ENCODE data around the gene HIVEP3.

The HIVEP3 gene

DNA sequence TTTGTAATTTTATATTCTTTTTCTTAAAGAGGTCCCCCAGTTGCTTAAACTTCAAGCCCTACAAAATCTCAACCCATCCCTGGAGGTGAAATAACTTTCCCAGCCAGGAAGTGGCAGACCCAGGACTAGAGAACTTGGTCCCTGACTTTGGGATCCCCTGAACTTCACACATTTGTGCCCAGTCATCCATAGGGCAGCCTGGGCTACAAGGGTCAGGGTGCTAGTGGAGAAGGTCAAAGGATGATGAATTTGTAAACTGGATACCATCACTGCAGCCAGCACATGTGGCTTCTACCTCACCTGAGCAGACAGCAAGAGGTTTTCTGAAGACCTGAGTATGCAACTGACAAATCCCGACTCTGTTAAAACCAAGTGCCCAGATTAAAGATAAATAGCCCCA is 31.4 kb downstream of the HIVEP3 start:
- Histone ChIP-seq H3K36me3 (ENCODE audit: insufficient read depth, low read length) (no peaks in the 10 kb centered on the region), H3K27me3 (ENCODE audit: insufficient read depth, low read length) (no peaks in the 10 kb centered on the region), H3K9me2 (ENCODE audit: low read depth, low read length) (no peaks in the 10 kb centered on the region), H3K27ac (ENCODE audit: low read depth, low read length, poor library complexity, severe bottlenecking) (no peak overlapping the region), H3F3A (ENCODE audit: insufficient read depth, low read length) (no peaks in the 10 kb centered on the region), H3K79me2 (ENCODE audit: insufficient read depth, low read length) (no peaks in the 10 kb centered on the region), H4K20me1 (ENCODE audit: insufficient read depth, low read length) (no peaks in the 10 kb centered on the region), H3K9ac (ENCODE audit: low read length) (no peak overlapping the region), H3K9me3 (ENCODE audit: low read length) (no peaks in the 10 kb centered on the region), H3K4me3 (ENCODE audit: low read depth, low read length, poor library complexity, severe bottlenecking) (no peak overlapping the region), H3K4me2 (ENCODE audit: low read length) (no peak overlapping the region), H2AFZ (ENCODE audit: low read length) (no peak overlapping the region), H3K4me1 (ENCODE audit: insufficient read depth, low read length, severe bottlenecking) (no peaks in the 10 kb centered on the region)
- TF ChIP-seq, protein P1, sequence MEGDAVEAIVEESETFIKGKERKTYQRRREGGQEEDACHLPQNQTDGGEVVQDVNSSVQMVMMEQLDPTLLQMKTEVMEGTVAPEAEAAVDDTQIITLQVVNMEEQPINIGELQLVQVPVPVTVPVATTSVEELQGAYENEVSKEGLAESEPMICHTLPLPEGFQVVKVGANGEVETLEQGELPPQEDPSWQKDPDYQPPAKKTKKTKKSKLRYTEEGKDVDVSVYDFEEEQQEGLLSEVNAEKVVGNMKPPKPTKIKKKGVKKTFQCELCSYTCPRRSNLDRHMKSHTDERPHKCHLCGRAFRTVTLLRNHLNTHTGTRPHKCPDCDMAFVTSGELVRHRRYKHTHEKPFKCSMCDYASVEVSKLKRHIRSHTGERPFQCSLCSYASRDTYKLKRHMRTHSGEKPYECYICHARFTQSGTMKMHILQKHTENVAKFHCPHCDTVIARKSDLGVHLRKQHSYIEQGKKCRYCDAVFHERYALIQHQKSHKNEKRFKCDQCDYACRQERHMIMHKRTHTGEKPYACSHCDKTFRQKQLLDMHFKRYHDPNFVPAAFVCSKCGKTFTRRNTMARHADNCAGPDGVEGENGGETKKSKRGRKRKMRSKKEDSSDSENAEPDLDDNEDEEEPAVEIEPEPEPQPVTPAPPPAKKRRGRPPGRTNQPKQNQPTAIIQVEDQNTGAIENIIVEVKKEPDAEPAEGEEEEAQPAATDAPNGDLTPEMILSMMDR (IDR thresholded peaks at IDR 0.05; ENCODE audit: low read length), result no peak
- TF ChIP-seq EZH2 (IDR thresholded peaks at IDR 0.05; ENCODE audit: borderline replicate concordance, low read length), result no peak

DNA sequence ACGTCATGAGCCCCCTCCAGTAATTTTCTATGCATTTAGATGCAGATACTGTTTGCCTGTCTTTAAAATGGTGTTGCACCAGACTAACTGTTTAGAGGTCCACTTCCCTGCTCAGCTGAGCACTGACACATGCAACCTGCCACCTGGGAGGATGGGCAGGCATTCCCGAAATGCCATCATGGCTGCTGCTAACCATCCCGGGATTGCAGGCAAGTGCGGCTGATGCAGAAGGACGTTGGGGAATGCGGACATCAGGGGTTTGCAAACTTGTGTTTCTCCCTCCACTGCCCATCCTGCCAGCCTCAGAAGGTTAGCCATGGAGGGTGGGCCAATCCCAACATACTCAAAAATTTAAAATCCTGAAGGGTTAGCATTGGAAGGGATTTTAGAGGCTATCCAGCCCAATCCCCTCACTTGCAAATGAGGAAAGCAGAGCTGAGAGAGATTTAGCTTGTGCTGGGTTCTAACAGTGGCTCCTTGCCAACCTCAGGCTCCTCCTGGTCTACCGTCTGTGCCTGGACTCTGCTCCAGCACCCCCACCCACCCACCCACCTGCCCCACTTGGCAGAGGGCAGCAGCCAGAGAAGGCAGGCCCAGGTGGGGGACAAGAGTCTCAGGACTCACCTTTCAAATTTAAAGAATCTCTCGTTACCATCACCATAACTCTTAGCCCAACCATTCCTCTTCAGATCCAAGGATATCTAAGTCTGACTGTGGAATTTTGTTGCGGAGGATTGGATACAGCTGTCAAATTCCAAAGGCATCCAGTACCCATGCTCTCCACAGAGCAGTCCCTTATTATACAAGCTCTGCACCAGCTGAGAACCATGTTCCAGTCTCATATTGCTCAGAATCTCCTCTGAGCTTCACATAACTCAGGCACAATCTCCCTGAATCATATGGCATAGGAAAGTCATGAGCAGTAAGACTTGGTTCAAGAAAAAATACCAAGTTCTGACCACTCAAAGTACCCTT is 34.2 kb downstream of the HIVEP3 start:
- Histone ChIP-seq H3K9me2 (ENCODE audit: low read depth, low read length) (no peaks in the 10 kb centered on the region), H3F3A (ENCODE audit: insufficient read depth, low read length) (no peaks in the 10 kb centered on the region), H3K4me2 (ENCODE audit: low read length) (no peak overlapping the region), H3K4me3 (ENCODE audit: low read depth, low read length, poor library complexity, severe bottlenecking) (no peak overlapping the region), H3K4me1 (ENCODE audit: insufficient read depth, low read length, severe bottlenecking) (no peaks in the 10 kb centered on the region), H3K36me3 (ENCODE audit: insufficient read depth, low read length) (no peaks in the 10 kb centered on the region), H3K27me3 (ENCODE audit: insufficient read depth, low read length) (no peaks in the 10 kb centered on the region), H3K27ac (ENCODE audit: low read depth, low read length, poor library complexity, severe bottlenecking) (no peak overlapping the region), H3K79me2 (ENCODE audit: insufficient read depth, low read length) (no peaks in the 10 kb centered on the region), H3K9ac (ENCODE audit: low read length) (no peak overlapping the region), H3K9me3 (ENCODE audit: low read length) (no peaks in the 10 kb centered on the region), H2AFZ (ENCODE audit: low read length) (no peak overlapping the region), H4K20me1 (ENCODE audit: insufficient read depth, low read length) (no peaks in the 10 kb centered on the region)
- TF ChIP-seq, protein P1 (IDR thresholded peaks at IDR 0.05; ENCODE audit: low read length), result no peak
- TF ChIP-seq EZH2 (IDR thresholded peaks at IDR 0.05; ENCODE audit: borderline replicate concordance, low read length), result no peak

DNA sequence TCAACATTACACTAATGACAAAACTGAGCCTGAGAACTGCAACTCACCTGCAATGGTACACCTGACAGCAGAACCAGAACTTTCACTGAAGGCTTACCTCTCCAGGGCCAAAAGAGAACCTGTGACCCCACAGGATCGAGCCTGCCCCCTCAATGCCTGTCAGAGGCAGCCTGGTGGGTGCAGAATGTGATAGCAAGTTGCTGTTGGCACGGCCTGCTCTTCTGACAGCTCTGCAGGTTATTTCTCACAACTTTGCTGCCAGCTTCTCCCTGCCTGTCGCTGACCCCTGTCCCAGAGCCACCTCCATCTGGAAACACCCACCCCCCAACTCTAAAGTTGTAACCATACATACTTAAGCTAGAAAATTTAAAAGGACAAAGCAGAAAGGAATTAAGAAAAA is 35.2 kb downstream of the HIVEP3 start:
- H3K4me2 ChIP-seq (ENCODE audit: low read length), result no peak overlapping the region
- H3K9me2 ChIP-seq (ENCODE audit: low read depth, low read length), result no peaks in the 10 kb centered on the region
- H2AFZ ChIP-seq (ENCODE audit: low read length), result no peak overlapping the region
- no peaks in the 10 kb centered on the region for H3K9me3 ChIP-seq (ENCODE audit: low read length)
- H3F3A ChIP-seq (ENCODE audit: insufficient read depth, low read length), result no peaks in the 10 kb centered on the region
- H4K20me1 ChIP-seq (ENCODE audit: insufficient read depth, low read length), result no peaks in the 10 kb centered on the region
- H3K36me3 ChIP-seq (ENCODE audit: insufficient read depth, low read length), result no peaks in the 10 kb centered on the region
- no peak overlapping the region for H3K4me3 ChIP-seq (ENCODE audit: low read depth, low read length, poor library complexity, severe bottlenecking)
- no peak overlapping the region for H3K9ac ChIP-seq (ENCODE audit: low read length)
- no peaks in the 10 kb centered on the region for H3K4me1 ChIP-seq (ENCODE audit: insufficient read depth, low read length, severe bottlenecking)
- no peaks in the 10 kb centered on the region for H3K27me3 ChIP-seq (ENCODE audit: insufficient read depth, low read length)
- TF ChIP-seq, protein P1 (IDR thresholded peaks at IDR 0.05; ENCODE audit: low read length), result no peak
- no peak for TF ChIP-seq EZH2 (IDR thresholded peaks at IDR 0.05; ENCODE audit: borderline replicate concordance, low read length)
- no peaks in the 10 kb centered on the region for H3K79me2 ChIP-seq (ENCODE audit: insufficient read depth, low read length)
- H3K27ac ChIP-seq (ENCODE audit: low read depth, low read length, poor library complexity, severe bottlenecking), result no peak overlapping the region

Measured in OCI-LY1 (cell line).